ENCODE measurements around the gene OLR1. TPM values are rescaled to one million over a fixed set of nuclear protein-coding genes. Genes with fewer than 3 reads are reported as not detected.

OLR1 gene
- total RNA-seq, 4 donors from 2014 or later: 0.33 to 2.4 (median 0.87) TPM

- intact Hi-C loops (cut with DNase I): no loop called here
- no peak for DNase-seq
- Histone ChIP-seq H3K36me3 (no peaks in the 10 kb centered on the region), H3K9me3 (no peaks in the 10 kb centered on the region), H3K27ac (no peak overlapping the region), H3K4me1 (peaks cover 7 to 10% of the 10 kb centered on the region in 2 donors), H3K4me3 (replicated peaks in 1 of 3) (no peak overlapping the region), H3K27me3 (no peaks in the 10 kb centered on the region)
- TF ChIP-seq POLR2A (IDR thresholded peaks at IDR 0.05): no peak
- TF ChIP-seq CTCF (IDR thresholded peaks at IDR 0.05): no peak
- 80 to 89% methylated on average over 3 of the region's 3 CpGs for WGBS, 2 donors
Measured at GRCh38 chr12:10155966-10156365, 16.0 kb downstream of the OLR1 start.

GRCh38 chr12:10154145-10154496 is 17.8 kb downstream of the OLR1 start:
- H3K4me1 ChIP-seq: peaks cover 7 to 10% of the 10 kb centered on the region in 2 donors
- no peak overlapping the region for H3K27ac ChIP-seq
- no peaks in the 10 kb centered on the region for H3K27me3 ChIP-seq
- no peak for DNase-seq
- 53 to 63% methylated on average over 6 of the region's 6 CpGs for WGBS, 2 donors
- H3K36me3 ChIP-seq: no peaks in the 10 kb centered on the region
- H3K4me3 ChIP-seq (replicated peaks in 1 of 3): peak overlapping the region in 1 of 3 donors; percentile 54
- TF ChIP-seq POLR2A (IDR thresholded peaks at IDR 0.05) (no peak), CTCF (IDR thresholded peaks at IDR 0.05) (no peak)
- intact Hi-C loops (cut with DNase I): no loop called here
- no peaks in the 10 kb centered on the region for H3K9me3 ChIP-seq

GRCh38 chr12:10153271-10154144 is 18.4 kb downstream of the OLR1 start:
- Histone ChIP-seq H3K4me1 (peaks cover 7 to 10% of the 10 kb centered on the region in 2 donors), H3K27me3 (no peaks in the 10 kb centered on the region), H3K4me3 (replicated peaks in 1 of 3) (peak overlapping the region; percentile 26 to 54 (median 38)), H3K9me3 (no peaks in the 10 kb centered on the region), H3K36me3 (no peaks in the 10 kb centered on the region), H3K27ac (peak overlapping the region in 2 of 3 donors; percentile 48 to 63)
- peak; percentile 53 to 61 for DNase-seq
- TF ChIP-seq CTCF (IDR thresholded peaks at IDR 0.05): peak; percentile 67 to 82 (median 72)
- TF ChIP-seq POLR2A (IDR thresholded peaks at IDR 0.05): no peak
- intact Hi-C loops (cut with DNase I): no loop called here
- WGBS, 2 donors: 6 to 8% methylated on average over 18 to 24 of the region's 46 CpGs

- TF ChIP-seq CTCF (IDR thresholded peaks at IDR 0.05) (no peak), POLR2A (IDR thresholded peaks at IDR 0.05) (no peak)
- no peak for DNase-seq
- H3K4me3 ChIP-seq (replicated peaks in 1 of 3): no peak overlapping the region
Measured at GRCh38 chr12:10151621-10152020, 20.3 kb downstream of the OLR1 start.

GRCh38 chr12:10147714-10148403 is 24.1 kb downstream of the OLR1 start:
- no peaks in the 10 kb centered on the region for H3K27me3 ChIP-seq
- H3K9me3 ChIP-seq: no peaks in the 10 kb centered on the region
- peaks cover under 1 to 1% of the 10 kb centered on the region in 2 donors for H3K4me1 ChIP-seq
- H3K36me3 ChIP-seq: no peaks in the 10 kb centered on the region
- DNase-seq: no peak
- H3K27ac ChIP-seq: no peak overlapping the region
- 90 to 94% methylated on average over 5 of the region's 5 CpGs for WGBS, 2 donors
- no peak for TF ChIP-seq POLR2A (IDR thresholded peaks at IDR 0.05)
- no peak for TF ChIP-seq CTCF (IDR thresholded peaks at IDR 0.05)
- intact Hi-C loops (cut with DNase I): no loop called here
- no peak overlapping the region for H3K4me3 ChIP-seq (replicated peaks in 1 of 3)

More at GRCh38 chr12:10151621-10152020, 20.3 kb downstream of the OLR1 start:
- peaks cover 7 to 10% of the 10 kb centered on the region in 2 donors for H3K4me1 ChIP-seq
- H3K9me3 ChIP-seq: no peaks in the 10 kb centered on the region
- WGBS, 2 donors: 65 to 75% methylated on average over 2 of the region's 2 CpGs
- H3K36me3 ChIP-seq: no peaks in the 10 kb centered on the region
- no peak overlapping the region for H3K27ac ChIP-seq
- H3K27me3 ChIP-seq: no peaks in the 10 kb centered on the region
- intact Hi-C loops (cut with DNase I): no loop called here
